H1 (cell line): Measurements from ENCODE around the gene LTN1. TPM values are rescaled to one million over a fixed set of nuclear protein-coding genes. Genes with fewer than 3 reads are reported as not detected.

ENCODE experiments used
- CTCF ChIA-PET: fragments of 300-600 bp; sonication (Branson Sonifier 250); formaldehyde crosslinking; loops from one replicate; lab custom pipeline; 2021; ENCODE audit not compliant: partially characterized antibody; lab: Charles Lee
- POLR2A ChIA-PET: fragments of 300-600 bp; sonication (Branson Sonifier 250); formaldehyde crosslinking; loops from one replicate; lab custom pipeline; 2021; ENCODE audit warnings: inconsistent platforms; ENCODE audit not compliant: partially characterized antibody; lab: Charles Lee
- DNase-seq, 2 experiments: peaks; one replicate each; pipeline versions ENCODE4 v3.0.0 to v3.0.0-alpha.2; 2010 to 2022; ENCODE audit warnings: low spot score in 2 of 2, low read depth in 1 of 2, mixed read lengths in 1 of 2
- FAIRE-seq: peaks from 2 replicates; lab custom pipeline; 2011; peaks lifted over from hg19 to GRCh38; lab: Jason Lieb, UNC
- H2AFZ ChIP-seq: 2 replicates; pipeline ENCODE4 v1.8.1; 2012; ENCODE audit warnings: low read length, inconsistent platforms
- H2AK5ac ChIP-seq: 2 replicates; pipeline ENCODE4 v1.6.1; 2013; ENCODE audit warnings: low read depth, low read length
- H2BK120ac ChIP-seq: replicated peaks from 2 replicates; pipeline ENCODE3; 2013; ENCODE audit warnings: low read depth, low read length, inconsistent platforms
- H2BK12ac ChIP-seq: 2 replicates; pipeline ENCODE4 v1.6.1; 2013; ENCODE audit warnings: low read depth, low read length
- H2BK15ac ChIP-seq: 2 replicates; pipeline ENCODE4 v1.6.1; 2013; ENCODE audit warnings: low read length
- H2BK20ac ChIP-seq: 2 replicates; pipeline ENCODE4 v1.6.1; 2013; ENCODE audit warnings: low read length
- H2BK5ac ChIP-seq: 2 replicates; pipeline ENCODE4 v1.6.1; 2013; ENCODE audit warnings: low read depth, low read length
- H3K14ac ChIP-seq: 2 replicates; pipeline ENCODE4 v1.6.1; 2013; ENCODE audit warnings: inconsistent platforms; ENCODE audit not compliant: insufficient read length
- H3K18ac ChIP-seq: 2 replicates; pipeline ENCODE4 v1.6.1; 2013; ENCODE audit warnings: low read length; ENCODE audit errors: extremely low read depth
- H3K23ac ChIP-seq: 2 replicates; pipeline ENCODE4 v1.6.1; 2013; ENCODE audit warnings: inconsistent platforms; ENCODE audit not compliant: insufficient read length
- H3K23me2 ChIP-seq: 2 replicates; pipeline ENCODE4 v1.6.1; 2013; ENCODE audit warnings: low read depth, low read length
- H3K27ac ChIP-seq: 2 replicates; pipeline ENCODE4 v1.6.1; 2011; ENCODE audit warnings: low read depth, low read length, inconsistent platforms
- H3K27me3 ChIP-seq, 4 experiments: replicated peaks in 1 of 4; 1 replicate in 1 of 4; 2 replicates in 3 of 4; pipeline versions ENCODE4 v1.6.1 to v1.8.1; 2011 to 2013; ENCODE audit warnings: low read length in 3 of 4, mild to moderate bottlenecking in 3 of 4, inconsistent platforms in 2 of 4, mixed read lengths in 2 of 4, moderate library complexity in 1 of 4; ENCODE audit not compliant: control insufficient read depth in 3 of 4, insufficient read depth in 3 of 4; ENCODE audit errors: extremely low read depth in 1 of 4
- H3K36me3 ChIP-seq, 4 experiments: 2 replicates each; pipeline versions ENCODE4 v1.6.1 to v1.8.1; 2011 to 2013; ENCODE audit warnings: mild to moderate bottlenecking in 4 of 4, low read length in 3 of 4, moderate library complexity in 2 of 4, control low read depth in 1 of 4, inconsistent platforms in 1 of 4; ENCODE audit not compliant: insufficient read depth in 4 of 4, control insufficient read depth in 2 of 4
- H3K4ac ChIP-seq: replicated peaks from 2 replicates; pipeline ENCODE3; 2013; ENCODE audit warnings: low read length, low read depth, mixed read lengths, inconsistent platforms; ENCODE audit not compliant: insufficient read length
- H3K4me1 ChIP-seq, 4 experiments: replicated peaks in 1 of 4; 1 replicate in 1 of 4; 2 replicates in 3 of 4; pipeline versions ENCODE4 v1.6.1 to v1.8.1; 2011 to 2013; ENCODE audit warnings: low read length in 3 of 4, inconsistent platforms in 2 of 4, mixed read lengths in 1 of 4; ENCODE audit not compliant: insufficient read depth in 4 of 4, control insufficient read depth in 3 of 4
- H3K4me2 ChIP-seq, 2 experiments: 2 replicates each; pipeline versions ENCODE4 v1.6.1 to v1.8.1; 2011 to 2013; ENCODE audit warnings: low read depth in 2 of 2, low read length in 2 of 2, control low read depth in 1 of 2, inconsistent platforms in 1 of 2, mild to moderate bottlenecking in 1 of 2; ENCODE audit not compliant: insufficient read depth in 1 of 2
- H3K4me3 ChIP-seq, 4 experiments: fragments of 200-600, 300-600 bp in 1 of 4; sonication (generic), shearing (Covaris generic), sonication (Bioruptor Twin) in 1 of 4; 2 replicates each; pipeline versions ENCODE4 v1.5.1 to v1.8.1; 2011 to 2016; ENCODE audit warnings: low read length in 4 of 4, low read depth in 3 of 4, control low read depth in 2 of 4, inconsistent platforms in 2 of 4, mild to moderate bottlenecking in 2 of 4, mixed read lengths in 1 of 4, moderate library complexity in 1 of 4; ENCODE audit not compliant: insufficient read depth in 2 of 4; ENCODE audit errors: extremely low read depth in 1 of 4
- H3K56ac ChIP-seq: replicated peaks from 2 replicates; pipeline ENCODE3; 2013; ENCODE audit warnings: low read depth, mild to moderate bottlenecking, mixed read lengths, low read length, inconsistent platforms; ENCODE audit not compliant: insufficient read length
- H3K79me1 ChIP-seq: 2 replicates; pipeline ENCODE4 v1.6.1; 2013; ENCODE audit warnings: low read depth, low read length, control low read depth
- H3K79me2 ChIP-seq, 2 experiments: 2 replicates each; pipeline versions ENCODE4 v1.6.1 to v1.8.1; 2012 to 2013; ENCODE audit warnings: low read length in 2 of 2, mild to moderate bottlenecking in 2 of 2, inconsistent platforms in 1 of 2; ENCODE audit not compliant: insufficient read depth in 2 of 2, control insufficient read depth in 1 of 2
- H3K9ac ChIP-seq, 4 experiments: replicated peaks in 1 of 4; 1 replicate in 1 of 4; 2 replicates in 3 of 4; pipeline versions ENCODE4 v1.6.1 to v1.8.1; 2011 to 2013; ENCODE audit warnings: low read depth in 3 of 4, low read length in 3 of 4, control low read depth in 2 of 4, mild to moderate bottlenecking in 2 of 4, moderate library complexity in 2 of 4, inconsistent platforms in 1 of 4; ENCODE audit errors: extremely low read depth in 1 of 4
- H3K9me3 ChIP-seq, 2 experiments: 2 replicates each; pipeline versions ENCODE4 v1.6.1 to v1.8.1; 2012 to 2013; ENCODE audit warnings: mild to moderate bottlenecking in 2 of 2, moderate library complexity in 2 of 2, control low read depth in 1 of 2, inconsistent platforms in 1 of 2, low read depth in 1 of 2, low read length in 1 of 2, mixed read lengths in 1 of 2; ENCODE audit not compliant: insufficient read depth in 2 of 2
- H4K20me1 ChIP-seq, 2 experiments: replicated peaks in 1 of 2; 2 replicates each; pipeline versions ENCODE3 to v1.8.1; 2011 to 2013; ENCODE audit warnings: inconsistent platforms in 2 of 2, low read length in 2 of 2, mild to moderate bottlenecking in 1 of 2; ENCODE audit not compliant: insufficient read depth in 2 of 2, control insufficient read depth in 1 of 2
- H4K5ac ChIP-seq: 2 replicates; pipeline ENCODE4 v1.6.1; 2013; ENCODE audit warnings: low read length, low read depth, mixed read lengths, inconsistent platforms; ENCODE audit not compliant: insufficient read length
- H4K8ac ChIP-seq: 2 replicates; pipeline ENCODE4 v1.8.0; 2013; ENCODE audit warnings: mild to moderate bottlenecking, moderate library complexity, low read length, inconsistent platforms; ENCODE audit not compliant: insufficient read depth; ENCODE audit errors: extremely low read depth
- H4K91ac ChIP-seq: replicated peaks from 2 replicates; pipeline ENCODE3; 2013; ENCODE audit warnings: low read length, mixed read lengths, inconsistent platforms; ENCODE audit not compliant: insufficient read length
- BACH1 ChIP-seq: IDR thresholded peaks from 2 replicates; pipeline ENCODE4 v1.6.1; 2012; ENCODE audit warnings: low read length, improper control_type of control experiment
- CHD2 ChIP-seq: IDR thresholded peaks from 2 replicates; pipeline ENCODE4 v1.6.1; 2012; ENCODE audit warnings: low read length, improper control_type of control experiment
- CREB1 ChIP-seq: IDR thresholded peaks from 2 replicates; pipeline ENCODE4 v1.6.1; 2012; ENCODE audit warnings: inconsistent platforms
- EGR1 ChIP-seq: IDR thresholded peaks from 2 replicates; pipeline ENCODE4 v1.6.1; 2011; ENCODE audit warnings: low read depth, low read length, borderline replicate concordance
- KDM5A ChIP-seq: fragments of 200-600 bp; IDR thresholded peaks from 2 replicates; pipeline ENCODE4 v1.7.1; 2012; ENCODE audit warnings: mild to moderate bottlenecking, low read length, inconsistent platforms, mixed read lengths
- NANOG ChIP-seq: IDR thresholded peaks from 2 replicates; pipeline ENCODE4 v1.6.1; 2011; ENCODE audit warnings: low read length, low read depth, mild to moderate bottlenecking, inconsistent platforms; ENCODE audit not compliant: insufficient read depth, poor library complexity, severe bottlenecking
- NRF1 ChIP-seq: IDR thresholded peaks from 2 replicates; pipeline ENCODE4 v1.6.1; 2011; ENCODE audit warnings: mild to moderate bottlenecking, low read depth, low read length, improper control_type of control experiment
- RAD21 ChIP-seq, 2 experiments: IDR thresholded peaks in 1 of 2; conservative IDR thresholded peaks in 1 of 2; 2 replicates each; pipeline ENCODE4 v1.6.1; 2011; ENCODE audit warnings: low read depth in 2 of 2, low read length in 2 of 2, improper control_type of control experiment in 1 of 2, inconsistent platforms in 1 of 2, mild to moderate bottlenecking in 1 of 2, moderate library complexity in 1 of 2
- RNF2 ChIP-seq: fragments of 200-900, 300-1000 bp; sonication (generic); IDR thresholded peaks from 2 replicates; pipeline ENCODE4 v1.7.1; 2016; ENCODE audit warnings: borderline replicate concordance, low read depth, mild to moderate bottlenecking, antibody characterized with exemption, low read length; ENCODE audit not compliant: poor library complexity, severe bottlenecking; ENCODE audit errors: missing control alignments
- RXRA ChIP-seq: IDR thresholded peaks from 2 replicates; pipeline ENCODE4 v1.6.1; 2011; ENCODE audit warnings: low read depth, mild to moderate bottlenecking, low read length, moderate library complexity; ENCODE audit not compliant: insufficient read depth
- SP1 ChIP-seq: IDR thresholded peaks from 2 replicates; pipeline ENCODE4 v1.6.1; 2011; ENCODE audit warnings: low read depth, low read length
- TAF7 ChIP-seq: optimal IDR thresholded peaks from 2 replicates; pipeline ENCODE3; 2011; ENCODE audit warnings: low read depth, mild to moderate bottlenecking, inconsistent platforms, low read length, moderate library complexity, borderline replicate concordance
- TCF12 ChIP-seq: IDR thresholded peaks from 2 replicates; pipeline ENCODE4 v1.6.1; 2011; ENCODE audit warnings: low read depth, mild to moderate bottlenecking, low read length
- WGBS, 2 experiments: shearing (Covaris generic) in 1 of 2; methylation state at CpG; one replicate each; pipeline versions ENCODE4 v1.1.6 to v1.1.7; 2013 to 2015; ENCODE audit warnings: low lambda C conversion rate in 2 of 2, mixed read lengths in 2 of 2, inconsistent platforms in 1 of 2, low coverage in 1 of 2, missing lambda C conversion rate in 1 of 2; ENCODE audit not compliant: insufficient replicate concordance in 2 of 2, insufficient coverage in 1 of 2, insufficient read length in 1 of 2; ENCODE audit errors: extremely low coverage in 1 of 2, missing lambda C conversion rate in 1 of 2; 5-methylcytosine and 5-hydroxymethylcytosine counted together
- polyA plus RNA-seq, 7 experiments: library from polyadenylated mRNA; depleted of rRNA in 3 of 7; stranded (reverse) in 5 of 7; unstranded in 2 of 7; fragments of >200 nt in 5 of 7; fragments of 200-250 nt in 2 of 7; gene quantifications; 1 replicate in 5 of 7; 2 replicates in 1 of 7; 4 replicates in 1 of 7; pipeline versions ENCODE4 v1.2.1 to v1.2.3, GENCODE V29; 2011 to 2013; ENCODE audit warnings: missing spikeins in 2 of 7, mixed read lengths in 2 of 7
- total RNA-seq: library from RNA; stranded (reverse); fragmentation: NEBNext Ultra II Directional; extraction: Animal tissue kit (Norgen Biotek cat#: 25700); gene quantifications from 2 replicates; pipeline ENCODE4 v1.2.1, GENCODE V29; 2021

Gene LTN1
- total and polyA plus RNA-seq, 2 of the 8 experiments (the other 6 are each of a cell fraction or from before 2014, with no cell fraction given): 3.2 to 23.5 TPM

- CTCF ChIA-PET: no interaction called here
- 95% methylated on average over 7 of the region's 7 CpGs; no CpG with 5 or more reads in 1 of the 2 experiments for WGBS, 2 experiments
- TF ChIP-seq EGR1: no peak
- no peak for TF ChIP-seq RNF2
- no peak for TF ChIP-seq BACH1
- no peak for TF ChIP-seq SP1
- TF ChIP-seq TAF7: no peak
- TF ChIP-seq RXRA: no peak
- no peak for TF ChIP-seq KDM5A
- TF ChIP-seq CHD2: no peak
- TF ChIP-seq CREB1: no peak
- TF ChIP-seq NANOG: no peak
- no peak for TF ChIP-seq RAD21 (IDR thresholded peaks at IDR 0.05 in 1 of 2, conservative IDR thresholded peaks at IDR 0.05 in 1 of 2; ENCODE audit: low read depth in 2 of 2, low read length in 2 of 2)
- TF ChIP-seq TCF12: no peak
- no peak for TF ChIP-seq NRF1
Measured at GRCh38 chr21:28959367-28960099, 33.1 kb downstream of the LTN1 start.

More at GRCh38 chr21:28959367-28960099, 33.1 kb downstream of the LTN1 start:
- Histone ChIP-seq H3K79me2 (no peaks in the 10 kb centered on the region), H3K9me3 (no peaks in the 10 kb centered on the region), H2BK5ac (no peak overlapping the region), H4K5ac (no peak overlapping the region), H3K4ac (no peak overlapping the region), H3K18ac (no peak overlapping the region), H2AK5ac (no peak overlapping the region), H3K4me2 (no peak overlapping the region), H2BK12ac (no peak overlapping the region), H4K20me1 (no peaks in the 10 kb centered on the region), H3K27me3 (no peaks in the 10 kb centered on the region), H3K27ac (no peak overlapping the region), H3K79me1 (no peaks in the 10 kb centered on the region), H3K4me3 (no peak overlapping the region), H3K56ac (no peak overlapping the region), H3K36me3 (peaks cover 0 to 22% (median 2%) of the 10 kb centered on the region in 4 experiments; a peak in 3 of 8 replicates), H4K8ac (no peak overlapping the region), H4K91ac (no peak overlapping the region), H2BK20ac (no peak overlapping the region), H3K4me1 (no peaks in the 10 kb centered on the region), H2AFZ (no peak overlapping the region), H2BK120ac (no peak overlapping the region), H3K9ac (no peak overlapping the region), H3K23me2 (no peaks in the 10 kb centered on the region), H3K14ac (no peak overlapping the region), H3K23ac (no peak overlapping the region), H2BK15ac (no peak overlapping the region)
- FAIRE-seq (no peak), DNase-seq (no peak)
- POLR2A ChIA-PET: no interaction called here
